Measurements from ENCODE around the gene CETN2.
"Not testable (repeated sequence)": the region's sequence is repeated elsewhere in the genome, so short reads cannot be mapped to it uniquely, and the experiment has no call there.

The CETN2 gene

DNA sequence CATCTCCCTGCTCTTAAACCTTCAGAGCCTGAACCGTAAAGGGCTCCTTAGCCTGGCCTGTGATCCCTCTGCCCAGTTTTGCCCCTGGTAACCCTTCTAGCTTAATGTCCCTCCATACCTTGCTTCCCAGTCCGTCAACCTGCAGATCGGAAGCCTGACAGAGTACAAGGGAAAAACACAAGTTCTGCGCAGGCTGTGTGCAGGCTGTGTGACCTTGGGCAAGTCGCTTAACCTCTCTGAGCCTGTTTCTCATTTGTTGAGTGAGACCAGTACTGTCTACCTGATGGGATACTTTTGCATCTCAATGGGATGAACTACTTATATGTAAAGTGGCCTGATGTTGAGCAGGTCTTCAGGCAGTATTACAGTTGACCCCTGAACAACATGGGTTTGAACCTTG lies 2.0 kb upstream of the CETN2 start:
- no peak for DNase-seq (ENCODE audit: low read depth)

DNA sequence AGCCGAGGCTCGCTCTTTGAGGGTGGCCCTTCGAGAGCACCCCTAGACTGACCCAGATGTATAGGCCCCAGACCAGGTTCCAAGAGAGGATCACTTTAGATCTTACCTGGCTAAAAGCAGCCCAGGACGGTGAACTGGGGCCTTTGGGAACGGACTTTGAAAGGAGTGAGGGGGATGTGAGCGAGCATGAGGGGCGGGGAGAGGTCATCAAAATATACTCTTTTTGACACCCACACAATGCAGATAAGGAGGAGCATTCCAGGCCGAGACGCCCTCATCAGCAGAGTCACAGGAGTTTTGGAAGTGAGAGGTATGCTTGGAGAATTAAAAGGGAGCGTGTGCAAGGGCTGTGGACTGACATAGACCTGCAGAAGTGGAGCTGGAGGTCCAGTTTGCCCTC lies 834 bp upstream of the CETN2 start:
- no peak for DNase-seq (ENCODE audit: low read depth)

DNA sequence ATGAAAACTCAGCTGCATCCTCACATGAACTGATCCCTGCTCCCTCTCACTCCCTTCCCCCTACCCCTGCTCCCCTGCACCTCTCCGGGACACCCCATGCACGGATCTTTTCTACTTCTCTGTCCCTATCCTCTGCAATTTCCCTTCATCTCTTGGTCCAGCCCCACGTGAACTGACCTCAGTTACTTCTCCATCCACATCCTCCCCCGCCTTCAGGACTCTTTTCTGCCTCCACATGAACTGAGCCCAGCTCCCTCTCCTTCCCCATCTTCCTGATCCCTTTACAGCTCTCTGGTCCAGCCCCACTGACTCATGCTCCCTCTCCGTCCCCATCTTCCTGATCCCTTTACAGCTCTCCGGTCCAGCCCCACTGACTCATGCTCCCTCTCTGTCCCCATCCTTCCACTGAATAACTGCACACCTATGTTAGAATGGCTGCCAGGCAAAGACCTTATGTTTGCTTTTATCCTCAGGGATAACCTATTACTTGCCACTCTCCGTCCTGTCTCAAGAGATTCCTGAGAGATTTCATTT lies 5.6 kb downstream of the CETN2 start:
- no peak for DNase-seq (ENCODE audit: low read depth)

DNA sequence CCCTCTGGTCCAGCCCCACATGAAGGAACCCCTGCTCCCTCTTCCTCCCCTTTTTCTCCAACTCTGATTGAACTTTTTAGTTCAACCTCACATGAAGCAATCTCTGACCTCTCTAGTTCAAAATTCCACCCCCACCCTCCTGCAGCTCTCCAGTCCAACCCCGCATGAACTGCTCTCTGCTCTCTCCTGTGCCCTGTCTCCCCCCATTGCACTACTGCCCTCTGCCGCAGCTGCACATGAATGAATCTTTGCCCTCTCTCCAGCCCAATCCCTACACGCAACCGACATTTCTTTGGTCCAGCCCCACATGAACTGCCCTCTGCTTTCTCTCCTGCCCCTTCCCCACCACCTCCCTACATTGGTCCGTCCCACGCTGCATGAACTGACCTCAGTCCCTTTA lies 6.9 kb downstream of the CETN2 start:
- DNase-seq (ENCODE audit: low read depth), result no peak

DNA sequence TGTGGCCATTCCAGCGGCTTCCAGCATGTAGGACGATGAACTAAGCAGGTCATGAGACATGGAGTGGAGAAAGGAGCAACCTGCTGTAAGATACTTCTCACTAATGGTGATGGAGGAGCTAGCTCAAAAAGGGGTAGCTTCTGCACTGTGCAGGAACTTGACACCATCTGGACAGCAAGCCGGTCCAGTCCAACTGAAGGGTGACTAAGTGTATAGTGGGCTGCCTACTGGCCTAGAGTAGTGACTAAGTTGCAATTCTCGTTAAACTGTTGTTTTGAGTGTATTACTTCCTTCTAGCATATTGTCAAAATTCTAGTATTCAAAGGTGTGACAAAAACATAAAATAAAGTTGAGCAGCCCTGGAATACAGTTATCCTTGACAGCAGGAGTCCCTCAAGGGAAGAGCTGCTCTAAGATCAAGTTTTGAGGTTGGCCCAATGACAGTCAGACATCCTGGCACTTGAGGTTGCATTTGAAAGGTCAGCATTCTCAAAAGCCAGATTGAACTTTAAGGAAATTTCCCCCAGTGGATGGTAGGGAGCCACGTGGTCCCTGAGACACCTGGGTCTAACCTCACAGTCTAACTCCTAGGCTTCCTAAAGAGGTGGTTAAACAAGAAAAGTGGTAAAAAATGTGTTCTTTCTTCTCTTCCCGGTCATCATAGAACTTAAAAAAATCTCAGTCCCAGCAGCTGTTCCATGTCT lies 8.0 kb downstream of the CETN2 start:
- DNase-seq (ENCODE audit: low read depth), result no peak

DNA sequence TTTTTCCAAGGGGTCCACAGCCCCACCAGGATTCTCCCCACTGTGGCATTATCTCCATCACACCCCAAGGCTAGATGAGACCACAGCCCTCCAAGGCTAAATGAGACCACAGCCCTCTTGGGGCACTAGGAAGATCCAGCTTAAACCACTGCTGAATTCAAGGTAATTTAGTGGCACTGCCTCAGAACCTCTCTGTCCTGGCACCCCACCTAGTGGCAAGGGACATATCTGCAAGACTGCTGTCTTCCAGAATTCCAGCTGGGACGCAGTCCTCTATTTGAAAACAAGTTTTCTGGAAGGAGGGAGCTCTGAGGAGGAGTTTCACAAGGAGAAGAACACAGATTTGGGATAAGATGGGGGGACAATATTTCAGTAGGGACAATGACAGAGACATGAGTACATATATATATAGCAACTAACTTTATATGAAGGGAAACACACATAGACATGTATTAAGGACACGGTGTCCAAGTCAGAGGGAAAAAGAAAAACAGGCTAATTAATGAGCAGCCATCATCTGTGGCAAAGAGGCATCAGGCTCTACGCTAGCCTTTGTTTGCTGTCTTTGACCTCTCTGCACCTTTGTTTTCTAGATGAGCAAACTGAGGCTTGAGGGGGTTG lies 9.3 kb downstream of the CETN2 start:
- no peak for DNase-seq (ENCODE audit: low read depth)

DNA sequence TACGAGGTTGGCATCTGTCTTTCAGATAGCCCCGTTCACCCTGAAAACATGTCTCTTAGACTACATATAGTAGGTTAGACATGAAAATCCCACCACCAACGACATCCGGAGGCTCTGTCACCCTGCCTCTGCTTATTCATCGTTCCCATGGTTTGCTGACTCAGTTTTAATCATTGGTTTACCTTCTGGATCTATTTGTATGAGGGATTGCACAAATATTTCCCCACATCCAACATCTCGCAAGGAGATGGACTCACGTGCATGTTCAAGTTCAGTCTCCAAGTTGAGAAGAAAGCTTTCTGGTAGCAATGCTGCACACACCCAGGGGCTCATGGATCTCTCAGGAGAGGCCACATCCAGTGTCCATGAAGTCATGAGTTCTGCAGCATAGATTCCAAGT lies 10.8 kb downstream of the CETN2 start:
- no peak for DNase-seq (ENCODE audit: low read depth)

DNA sequence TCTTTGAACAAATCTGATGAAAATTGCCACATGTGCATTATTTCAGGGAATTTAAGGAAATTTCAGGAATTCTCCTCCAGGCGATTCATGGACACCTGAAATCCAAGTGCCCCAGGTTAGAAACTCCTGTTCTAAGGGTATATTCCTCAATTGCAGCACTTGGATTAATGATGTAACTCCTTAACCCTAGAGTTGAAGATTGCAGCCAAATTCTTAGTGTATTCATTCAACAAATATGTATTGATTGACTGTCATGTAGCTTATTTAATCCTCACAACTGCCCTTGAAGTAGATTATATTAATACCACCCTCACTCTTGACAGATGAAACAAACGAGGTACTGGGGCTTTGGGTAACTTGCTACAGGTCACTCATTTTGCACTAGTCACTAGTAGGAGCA lies 11.3 kb downstream of the CETN2 start:
- no peak for DNase-seq (ENCODE audit: low read depth)

DNA sequence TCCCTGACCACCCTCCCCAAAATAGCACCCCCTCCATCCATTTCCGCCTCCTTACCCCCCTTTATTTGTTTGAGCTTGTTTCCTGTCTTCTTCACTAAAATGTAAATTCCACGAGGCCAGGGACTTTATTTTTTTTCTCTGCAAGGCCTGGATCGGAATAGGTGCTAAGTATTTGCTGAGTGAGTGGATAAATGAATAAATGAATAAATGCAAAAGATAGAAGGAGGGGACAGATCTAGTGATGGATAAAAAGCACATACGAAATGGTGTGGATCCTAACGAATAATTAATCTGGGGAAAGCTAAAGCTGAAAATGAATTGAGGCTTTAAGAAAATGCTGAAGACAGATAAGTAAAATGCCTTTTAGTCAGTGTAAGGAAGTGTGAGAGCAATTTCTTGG lies 12.2 kb downstream of the CETN2 start:
- no peak for DNase-seq (ENCODE audit: low read depth)

DNA sequence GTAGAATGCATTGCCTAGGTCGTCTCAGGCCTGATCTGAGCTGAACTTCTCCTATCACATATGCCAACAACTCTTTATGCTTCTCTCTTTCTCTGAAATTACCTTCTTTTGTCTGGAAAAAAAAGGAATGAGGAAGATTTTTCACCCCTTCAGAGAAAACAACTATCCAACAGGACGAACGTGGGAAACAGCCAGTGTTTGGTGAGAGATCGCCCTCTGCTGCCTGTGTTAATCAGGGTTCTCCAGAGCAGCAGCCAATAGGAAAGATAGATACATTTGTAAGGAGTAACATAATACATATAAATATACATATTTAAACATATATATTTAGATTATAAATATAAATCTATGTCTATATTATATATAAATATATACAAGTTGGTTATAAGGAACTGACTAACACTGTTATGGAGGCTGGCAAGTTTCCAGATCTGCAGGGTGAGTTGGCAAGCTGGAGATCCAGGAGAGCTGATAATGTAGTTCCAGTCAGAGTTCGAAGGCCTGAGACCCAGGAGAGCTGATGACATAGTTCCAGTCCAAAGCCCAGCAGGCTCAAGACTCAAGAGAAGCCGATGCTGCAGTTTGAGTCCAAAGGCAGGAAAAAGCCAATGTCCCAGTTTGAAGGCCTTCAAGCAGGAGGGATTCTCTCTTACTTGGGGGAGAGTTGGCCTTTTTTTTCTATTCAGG lies 13.3 kb downstream of the CETN2 start:
- no peak for DNase-seq (ENCODE audit: low read depth)

DNA sequence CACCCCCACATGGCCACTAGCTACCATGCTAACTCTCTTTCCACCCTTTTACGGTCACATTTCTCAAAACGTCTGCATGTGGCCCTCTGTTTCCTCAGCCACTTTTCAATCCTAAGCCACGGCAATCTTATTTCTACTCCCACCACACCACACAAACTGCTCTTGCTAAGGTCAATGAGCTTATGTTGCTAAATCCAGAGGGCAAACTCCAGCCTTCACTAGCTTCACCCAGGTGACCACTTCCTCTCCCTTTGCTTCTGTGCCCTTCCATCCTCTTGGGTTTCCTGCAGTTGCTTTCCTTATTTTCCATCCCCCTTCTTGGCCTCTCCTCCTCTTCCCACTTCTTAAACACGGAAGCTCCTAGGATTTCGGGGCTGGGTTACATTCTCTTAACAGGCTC lies 16.5 kb downstream of the CETN2 start:
- DNase-seq (ENCODE audit: low read depth), result no peak

DNA sequence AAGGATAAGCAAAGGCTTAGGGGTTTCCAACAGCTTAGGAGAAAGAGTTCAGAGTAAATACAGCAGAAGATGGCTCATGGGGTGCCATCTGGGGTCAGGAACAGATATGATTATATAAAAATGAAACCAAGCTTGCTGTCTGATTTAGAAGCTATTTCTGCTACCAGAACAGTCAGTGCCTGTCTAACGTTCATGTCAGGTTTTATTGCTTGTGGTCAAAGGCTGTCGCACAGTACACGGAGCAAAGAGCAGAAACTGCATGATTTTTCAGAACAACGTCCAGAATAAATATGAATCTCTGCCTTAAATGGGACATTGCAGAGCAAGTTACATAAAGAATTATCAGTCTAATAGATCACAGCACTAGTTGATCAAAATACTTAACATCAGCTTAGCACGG lies 17.4 kb downstream of the CETN2 start:
- no peak for DNase-seq (ENCODE audit: low read depth)

DNA sequence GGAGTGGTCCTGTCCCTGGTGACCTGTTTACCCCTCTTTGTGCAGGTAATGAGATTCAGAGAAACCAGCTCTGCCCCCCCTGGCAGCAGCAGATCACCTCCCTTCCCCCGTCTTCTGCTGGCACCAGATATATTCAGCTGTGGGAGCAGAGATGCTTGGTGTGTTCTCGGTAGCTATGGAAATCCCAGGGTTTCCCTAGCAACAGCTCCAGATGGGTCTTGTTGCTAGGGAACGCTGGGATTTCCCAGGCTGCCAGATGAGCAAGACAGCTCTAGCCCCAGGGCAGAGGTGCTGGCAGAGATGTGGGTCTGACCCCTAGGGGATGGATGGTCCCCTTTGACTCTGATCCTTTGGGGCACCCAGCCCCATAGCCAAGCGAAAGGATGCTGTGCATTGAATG lies 20.2 kb downstream of the CETN2 start:
- no peak for DNase-seq (ENCODE audit: low read depth)

DNA sequence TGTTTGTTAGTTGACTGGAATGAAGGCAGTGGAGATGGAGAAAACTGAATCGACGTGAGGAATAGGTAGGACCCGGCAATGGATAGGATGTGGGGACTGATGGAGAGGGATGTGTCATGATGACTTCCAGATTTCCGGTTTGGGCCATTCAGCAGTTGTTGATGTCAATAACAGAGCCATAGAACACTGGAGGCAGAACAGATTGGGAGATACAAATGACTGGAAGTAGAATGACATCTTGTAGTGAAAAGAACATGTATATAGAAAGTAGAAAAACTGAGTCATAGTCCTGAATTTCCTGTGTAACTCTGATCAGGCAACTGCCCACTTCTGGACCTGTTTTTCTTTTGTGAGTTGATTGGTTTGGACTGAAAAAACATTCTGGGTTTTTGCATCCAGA lies 24.5 kb downstream of the CETN2 start:
- no peak for DNase-seq (ENCODE audit: low read depth)

DNA sequence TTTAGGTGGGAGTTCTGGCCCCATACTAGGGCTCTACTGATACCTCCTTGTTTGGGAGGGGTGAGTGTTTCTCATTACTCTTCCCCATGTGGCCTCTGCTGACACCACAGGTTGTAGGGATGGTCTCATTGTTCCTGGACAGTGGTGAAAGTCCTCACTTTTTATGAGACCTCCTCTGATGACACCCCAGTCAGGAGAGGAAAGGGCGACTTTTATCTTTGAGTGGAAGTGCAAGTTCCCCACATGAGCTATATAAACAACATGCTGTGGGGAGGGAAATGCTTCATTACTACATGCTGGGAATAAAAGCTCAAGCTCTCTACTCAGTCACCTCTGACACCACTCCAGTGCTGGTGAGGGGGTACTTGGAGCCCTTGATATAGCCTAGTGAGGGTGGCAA lies 31.6 kb downstream of the CETN2 start:
- no peak for DNase-seq (ENCODE audit: low read depth)

DNA sequence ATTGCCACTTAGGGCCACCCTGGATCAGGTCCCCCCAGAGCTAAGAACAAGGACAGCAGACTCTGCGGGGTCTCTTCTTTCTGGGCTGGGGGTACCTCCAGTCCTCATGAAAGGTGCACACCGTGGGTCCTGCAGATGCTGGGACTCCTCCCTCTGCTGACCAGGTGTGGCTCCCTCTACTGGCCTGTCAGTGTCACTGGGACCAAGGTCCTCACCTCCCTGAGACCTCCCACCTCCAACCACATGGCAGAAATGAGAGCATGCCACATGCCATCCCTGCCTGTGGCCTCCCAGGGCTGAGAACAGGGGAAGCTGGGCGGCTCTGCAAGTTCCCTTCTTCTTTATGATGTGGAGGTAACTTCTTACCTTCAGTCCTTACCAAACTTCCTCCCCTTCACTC lies 43.5 kb downstream of the CETN2 start:
- DNase-seq (ENCODE audit: low read depth), result not testable (repeated sequence)

All from stimulated activated CD8-positive, alpha-beta memory T cell treated with anti-CD3 and anti-CD28 coated beads, Interleukin-15, amount 100 ng/mL, for 1 hour (primary cell).